IPS-NIHi7 (cell line): ENCODE measurements around the gene SOX1.

Source experiments
- DNase-seq: peaks from one replicate; pipeline ENCODE4 v3.0.0; 2012; ENCODE audit warnings: mixed read lengths; ENCODE audit errors: extremely low spot score

SOX1 gene

DNA sequence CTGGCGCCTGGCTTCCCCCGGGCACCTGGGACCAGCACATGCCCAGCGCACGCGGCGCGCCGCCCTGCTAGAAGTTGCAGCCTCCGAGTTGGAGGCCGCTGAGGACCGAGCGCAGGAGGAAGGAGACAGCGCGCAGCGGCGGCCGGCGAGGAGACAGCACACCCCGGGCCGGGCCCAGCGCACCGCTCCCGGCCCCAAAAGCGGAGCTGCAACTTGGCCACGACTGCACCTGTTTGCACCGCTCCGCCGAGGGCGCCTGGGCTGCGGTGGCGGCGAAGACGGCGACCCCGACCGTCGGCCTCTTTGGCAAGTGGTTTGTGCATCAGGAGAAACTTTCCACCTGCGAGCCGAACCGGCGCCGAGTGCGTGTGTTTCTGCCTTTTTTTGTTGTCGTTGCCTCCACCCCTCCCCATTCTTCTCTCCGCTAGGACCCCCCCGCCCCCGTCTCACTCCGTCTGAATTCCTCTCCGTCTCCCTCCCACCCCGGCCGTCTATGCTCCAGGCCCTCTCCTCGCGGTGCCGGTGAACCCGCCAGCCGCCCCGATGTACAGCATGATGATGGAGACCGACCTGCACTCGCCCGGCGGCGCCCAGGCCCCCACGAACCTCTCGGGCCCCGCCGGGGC is at the start of gene SOX1:
SOX1 (plus strand) TSS at position 34 of the 626 bp plus-strand sequence; CDS start at position 544, 510 bp downstream.
- no peak for DNase-seq

DNA sequence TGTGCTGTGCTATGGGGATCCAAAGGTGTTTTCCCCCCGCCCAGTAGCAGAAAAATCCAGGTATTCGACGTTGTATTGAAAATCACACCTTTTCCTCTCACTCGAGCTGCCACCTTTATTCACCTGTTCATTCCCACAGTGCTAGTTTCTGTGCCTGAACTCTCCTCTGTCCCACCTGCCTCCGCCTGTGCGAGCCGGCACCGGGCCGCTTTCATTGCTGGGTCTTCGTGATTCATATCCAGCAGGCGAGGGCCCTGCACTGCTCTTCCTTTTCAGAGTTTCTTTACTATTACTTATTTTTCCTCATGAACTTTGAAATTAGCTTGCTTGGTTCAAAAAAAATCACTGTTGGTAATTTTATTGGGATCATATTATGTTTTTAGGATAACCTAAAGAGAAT is 42.4 kb upstream of the SOX1 start:
- no peak for DNase-seq

DNA sequence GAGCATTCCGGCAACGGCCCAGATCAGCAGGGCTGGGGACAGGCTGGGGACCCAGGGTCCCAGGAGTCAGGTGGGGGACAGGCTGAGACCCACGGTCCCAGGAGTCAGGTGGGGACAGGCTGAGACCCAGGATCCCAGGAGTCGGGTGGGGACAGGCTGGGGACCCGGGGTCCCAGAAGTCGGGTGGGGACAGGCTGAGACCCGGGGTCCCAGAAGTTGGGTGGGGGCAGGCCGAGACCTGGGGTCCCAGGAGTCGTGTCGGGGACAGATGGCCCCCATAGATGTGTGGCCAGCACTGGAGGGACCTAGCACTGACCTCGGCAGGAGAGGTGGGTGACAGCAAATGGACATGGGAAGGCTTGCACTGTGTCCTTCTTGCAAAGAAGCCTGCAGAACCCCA is 39.7 kb upstream of the SOX1 start:
- no peak for DNase-seq

DNA sequence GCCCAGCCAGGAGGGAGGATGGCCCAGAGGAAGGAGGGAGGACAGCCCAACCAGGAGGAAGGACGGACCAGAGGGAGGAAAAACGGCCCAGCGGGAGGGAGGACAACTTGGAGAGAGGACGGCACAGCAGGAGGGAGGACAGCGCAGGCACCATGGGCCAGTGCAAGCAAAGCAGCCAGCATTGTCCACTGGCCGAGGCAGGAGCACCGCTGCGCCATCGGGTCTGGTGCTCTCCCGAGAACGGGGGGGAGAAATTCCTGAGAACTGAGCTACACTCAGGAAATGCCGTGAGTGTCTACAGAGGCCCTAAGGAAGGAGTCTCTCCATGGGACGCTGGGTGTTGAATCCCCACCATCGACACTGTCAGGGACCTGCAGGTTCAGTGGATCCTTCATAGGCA is 38.5 kb upstream of the SOX1 start:
- no peak for DNase-seq

DNA sequence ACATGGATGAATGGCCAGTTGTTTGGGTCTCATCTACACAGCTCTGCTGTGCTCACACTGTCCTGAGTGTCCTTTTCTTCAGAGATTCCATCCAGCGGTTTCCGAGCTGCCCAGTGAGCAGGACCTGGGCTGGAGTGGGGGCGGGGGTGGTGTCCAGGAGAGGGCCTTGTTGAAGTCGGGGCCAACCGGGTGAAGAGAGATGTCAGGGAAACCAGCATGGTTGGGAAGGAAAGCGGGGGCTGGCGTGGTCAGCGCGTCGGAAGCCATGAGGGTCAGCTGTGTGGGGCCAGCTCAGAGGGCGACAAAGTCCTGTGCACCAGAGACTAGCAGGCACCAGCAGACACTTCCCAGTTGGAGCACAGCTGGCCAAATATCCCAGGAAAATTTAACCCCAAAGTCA is 37.8 kb upstream of the SOX1 start:
- no peak for DNase-seq

DNA sequence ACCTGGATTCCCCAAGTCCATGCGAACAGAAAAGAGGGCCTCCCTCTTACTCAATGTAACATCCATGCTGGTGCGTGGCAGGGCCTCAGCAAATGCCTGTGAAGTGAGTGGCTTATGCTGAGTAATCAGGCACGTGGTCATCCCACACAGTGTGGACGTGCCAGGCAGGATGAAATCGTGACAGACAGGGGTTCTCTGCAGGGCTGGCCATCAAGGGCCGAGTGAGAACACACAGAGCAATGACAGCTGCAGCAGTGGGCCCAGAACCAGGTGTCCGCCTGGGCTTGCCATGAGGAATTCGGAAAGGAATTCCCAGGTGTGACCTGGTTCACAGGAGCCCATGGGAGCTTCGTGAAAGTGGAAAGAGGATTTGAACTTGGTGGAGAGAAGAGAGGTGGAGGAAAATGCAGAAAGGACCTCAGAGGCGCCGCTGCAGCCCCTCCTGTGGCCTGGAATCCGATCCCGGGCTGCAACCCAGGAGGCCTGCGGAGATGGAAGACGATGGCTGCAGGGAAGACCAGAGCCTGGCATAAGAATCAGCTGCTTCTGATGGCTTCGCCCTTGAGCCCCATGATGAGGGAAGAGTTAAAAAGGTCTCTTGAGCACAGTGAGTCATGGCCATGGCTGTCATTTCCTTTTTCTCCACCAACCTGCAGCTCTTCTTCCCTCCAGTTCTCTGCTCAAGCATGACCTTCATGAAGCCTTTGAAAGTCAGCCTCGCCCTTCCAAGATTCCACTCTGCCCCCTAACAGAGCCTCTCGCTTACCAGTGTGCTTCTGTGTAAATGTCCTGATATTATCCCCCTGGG is 34.6 kb upstream of the SOX1 start:
- DNase-seq: no peak

DNA sequence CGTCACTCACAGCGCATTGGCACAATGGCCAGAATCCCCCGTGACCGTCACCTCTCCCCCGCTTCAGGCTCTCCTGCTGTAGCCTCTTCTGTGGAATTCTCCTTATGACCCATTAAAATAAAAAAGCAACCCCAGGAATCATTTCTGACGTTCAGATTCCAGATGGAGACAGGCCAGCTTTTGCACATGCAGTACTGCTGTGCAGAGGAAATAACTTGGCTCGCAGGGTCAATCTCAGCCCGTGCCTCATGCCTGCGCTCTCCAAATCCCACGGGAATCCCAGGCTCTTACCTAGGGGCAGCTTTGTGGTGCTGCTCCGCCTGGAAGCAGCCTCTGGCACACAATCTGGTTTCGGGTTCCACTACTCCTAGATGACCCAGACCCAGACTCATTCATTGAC is 32.7 kb upstream of the SOX1 start:
- no peak for DNase-seq

DNA sequence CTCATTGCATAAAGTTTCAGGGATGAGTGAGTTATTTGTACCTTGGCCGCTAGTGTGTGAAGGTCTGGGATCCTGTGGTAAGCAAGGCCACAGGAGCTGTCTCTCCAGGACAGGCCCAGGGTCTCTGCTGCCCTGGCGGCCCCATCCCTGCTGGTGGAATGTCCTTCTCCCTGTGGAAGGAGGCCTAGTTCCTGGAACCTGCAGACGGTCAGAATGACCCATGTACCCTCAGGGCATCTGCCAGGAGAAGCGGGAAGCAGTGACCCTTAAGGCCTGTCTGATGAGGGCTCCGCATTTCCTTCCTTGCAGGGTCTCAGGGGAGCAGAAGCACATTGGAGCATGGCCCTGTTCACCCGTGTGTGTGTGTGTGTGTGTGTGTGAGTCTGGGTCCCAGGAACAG is 32.1 kb upstream of the SOX1 start:
- DNase-seq: no peak

DNA sequence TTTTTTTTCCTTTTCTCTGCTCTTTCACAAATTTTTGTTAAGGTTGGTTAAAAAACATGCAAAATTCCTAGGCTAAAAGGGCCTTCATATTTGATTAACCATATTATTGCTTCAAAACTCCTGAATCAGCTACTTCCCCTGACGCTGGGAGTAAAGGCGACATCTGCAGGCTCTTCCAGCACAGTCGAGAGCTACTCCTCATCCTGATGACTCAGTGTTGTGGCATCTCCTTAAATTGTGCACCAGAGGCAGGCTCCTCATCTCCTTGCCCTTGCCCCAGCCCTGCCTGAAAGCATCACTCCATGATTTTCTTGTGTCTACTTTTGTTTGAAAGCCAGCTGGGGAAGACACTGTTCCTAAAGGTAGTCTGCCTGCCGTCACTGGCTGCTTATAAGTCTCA is 24.5 kb upstream of the SOX1 start:
- peak; percentile 60 for DNase-seq

DNA sequence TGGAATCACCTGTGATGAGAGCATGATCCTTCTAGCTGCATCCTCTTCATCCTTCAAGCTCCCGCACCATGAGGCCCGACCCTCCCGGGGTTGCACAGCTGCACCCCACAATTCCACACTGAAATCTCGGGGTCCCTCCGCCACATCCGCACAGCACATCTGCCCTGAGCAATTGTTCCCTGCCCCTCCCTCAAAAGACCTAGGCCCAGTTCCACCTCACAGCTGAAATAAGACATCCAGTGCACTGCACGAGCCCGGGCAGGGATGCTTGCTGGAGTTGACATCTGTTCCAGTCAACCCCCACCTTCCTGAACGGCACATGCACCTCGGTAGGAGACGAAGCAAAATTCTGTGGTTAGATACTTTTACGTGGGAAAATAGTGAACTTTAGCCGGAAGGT is 14.7 kb upstream of the SOX1 start:
- no peak for DNase-seq

DNA sequence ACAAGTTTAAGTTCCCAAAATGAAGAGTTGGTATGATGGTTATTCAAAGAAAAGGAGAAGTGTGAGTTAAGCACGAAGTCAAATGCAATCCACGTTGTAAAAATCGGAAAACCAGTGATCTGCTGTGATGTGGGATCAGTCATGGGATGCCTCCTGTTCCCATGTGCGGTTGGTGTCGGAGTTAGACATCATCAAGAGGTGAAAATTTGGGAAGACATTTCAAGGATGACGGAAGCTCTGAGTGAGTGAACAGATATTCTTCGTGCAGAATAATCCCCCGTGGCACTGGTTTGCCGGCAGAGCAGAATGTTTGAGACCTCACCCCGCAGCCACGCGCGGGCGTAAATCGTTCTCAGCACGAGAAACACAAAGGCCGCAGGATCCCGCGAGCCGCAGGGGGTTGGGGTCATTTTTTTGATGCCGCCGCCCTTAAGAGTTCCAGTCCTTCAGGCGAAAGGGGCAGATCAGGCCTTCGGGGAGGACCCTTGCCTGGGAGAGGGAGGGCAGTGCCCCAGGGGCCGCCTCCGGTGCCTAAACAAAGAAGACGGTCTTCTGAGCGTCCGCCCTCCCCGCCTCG is 13.7 kb upstream of the SOX1 start:
- DNase-seq: peak; percentile 70

DNA sequence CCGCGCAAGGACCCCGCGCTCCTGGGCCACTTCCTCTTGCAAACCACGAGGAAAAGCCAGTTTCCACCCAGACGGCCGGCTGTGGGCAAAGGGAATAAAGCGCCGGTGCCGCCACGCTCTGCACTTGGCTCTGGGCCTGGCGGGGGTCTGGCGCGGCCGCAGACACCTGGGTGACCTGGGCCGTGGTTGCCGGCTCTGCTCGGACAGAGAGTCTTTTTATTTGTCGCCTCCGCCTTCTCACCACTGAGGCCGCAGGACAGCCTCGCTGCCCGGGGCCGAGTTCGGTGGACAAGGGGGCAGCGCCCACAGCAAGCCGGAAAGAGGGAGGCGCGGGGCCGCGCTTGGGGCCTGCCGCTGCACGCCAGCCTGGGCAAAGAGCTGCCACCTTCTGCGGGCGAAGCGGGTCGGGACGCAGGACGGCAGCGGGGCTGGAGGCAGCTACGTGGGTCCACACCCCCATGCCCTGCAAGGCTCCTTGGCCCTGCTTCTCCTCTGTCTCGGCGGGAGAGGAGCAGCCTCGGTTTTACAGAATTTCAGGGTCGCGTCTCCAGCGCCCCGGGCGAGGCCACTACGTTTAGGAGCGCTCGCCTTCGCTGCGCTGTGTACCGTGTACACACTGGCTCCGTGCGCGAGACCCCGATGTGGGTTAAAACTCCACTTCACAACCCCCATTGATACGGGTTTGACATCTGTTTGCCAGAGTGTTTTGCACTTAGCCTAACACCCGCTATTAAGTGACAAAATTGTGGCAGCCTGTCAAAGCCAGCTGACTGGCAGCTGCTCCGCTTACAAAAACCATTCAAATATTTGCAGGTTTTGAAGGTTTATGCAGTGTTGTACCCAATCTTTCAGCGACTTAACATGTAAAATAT is 13.0 kb upstream of the SOX1 start:
- no peak for DNase-seq

DNA sequence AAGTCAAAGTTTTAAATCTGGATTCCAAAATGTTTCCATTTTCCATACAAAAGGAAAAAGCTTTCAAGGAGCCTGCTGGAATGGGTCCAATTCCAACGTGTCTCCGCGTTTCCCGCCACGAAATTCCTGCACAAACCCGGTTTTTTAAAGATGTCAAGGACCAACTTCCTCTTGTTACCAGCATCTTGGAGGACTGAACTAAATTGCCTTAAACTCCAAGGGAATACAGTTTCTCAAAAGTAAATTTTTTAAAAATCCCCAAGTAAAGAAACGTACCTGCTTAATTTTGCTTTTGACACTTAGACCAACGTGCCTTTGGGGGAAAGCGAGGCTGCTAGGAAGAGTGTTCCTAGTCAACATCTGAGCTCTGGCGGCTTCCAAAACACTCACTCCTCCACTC is 12.3 kb upstream of the SOX1 start:
- no peak for DNase-seq

DNA sequence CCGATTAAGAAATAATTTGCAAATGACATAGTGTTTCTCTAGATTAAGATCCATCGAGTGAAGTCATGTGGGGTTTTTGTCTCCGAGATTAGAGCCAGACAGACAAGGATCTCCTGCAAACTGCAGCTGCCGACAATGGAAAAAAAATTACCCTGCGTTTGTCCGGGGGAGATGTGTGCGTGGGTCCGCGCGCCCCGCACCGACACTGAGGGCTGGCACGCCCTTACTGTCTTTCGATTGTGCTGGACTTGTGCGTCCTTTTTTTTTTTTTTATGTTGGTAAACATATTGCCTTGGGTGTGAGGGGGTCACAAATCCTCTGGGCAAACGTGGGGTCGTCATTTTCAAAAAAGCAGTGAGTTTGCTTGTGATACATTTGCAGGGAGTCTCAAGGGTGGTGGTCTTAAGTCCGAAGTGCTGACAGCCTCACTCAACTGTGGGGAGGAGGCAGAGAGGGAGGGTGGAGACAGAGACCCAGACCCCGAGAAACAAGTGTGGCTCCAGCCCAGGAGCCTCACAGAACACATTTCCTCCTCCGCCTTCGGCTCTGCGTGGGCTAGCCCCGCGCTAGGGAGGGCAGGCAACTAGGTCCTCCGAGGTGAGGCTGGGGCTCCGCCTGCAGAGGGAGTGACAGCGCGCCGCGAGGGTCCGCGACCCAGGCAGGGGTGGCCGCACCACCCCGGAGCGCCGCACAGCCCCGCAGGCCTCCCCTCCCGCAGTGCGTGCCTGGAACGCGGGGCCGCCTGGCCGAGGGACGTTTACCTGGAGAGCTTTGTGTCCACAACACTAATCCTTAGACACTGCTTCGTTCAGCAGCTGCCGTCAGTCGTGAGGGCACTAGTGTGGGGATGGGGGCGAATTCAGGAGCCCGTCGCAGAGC is 11.7 kb upstream of the SOX1 start:
- no peak for DNase-seq

DNA sequence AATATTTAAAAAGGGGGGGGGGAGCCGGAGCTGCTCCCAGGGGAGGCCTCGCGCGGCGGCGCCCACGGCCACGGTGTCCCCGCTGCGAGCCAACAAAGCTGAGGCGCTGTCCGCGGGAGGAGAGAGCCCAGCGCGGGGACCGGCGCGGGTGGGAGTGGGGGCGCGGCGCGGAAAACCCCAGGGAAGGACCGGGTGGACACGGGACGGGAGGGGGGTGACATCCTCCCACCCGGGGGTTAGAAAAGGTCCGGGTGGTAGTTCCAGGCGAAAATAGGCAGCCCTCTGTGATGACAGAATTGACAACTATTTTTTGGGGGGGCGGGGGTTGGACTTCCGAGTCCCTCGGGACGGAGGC is 11.1 kb upstream of the SOX1 start:
- DNase-seq: no peak

DNA sequence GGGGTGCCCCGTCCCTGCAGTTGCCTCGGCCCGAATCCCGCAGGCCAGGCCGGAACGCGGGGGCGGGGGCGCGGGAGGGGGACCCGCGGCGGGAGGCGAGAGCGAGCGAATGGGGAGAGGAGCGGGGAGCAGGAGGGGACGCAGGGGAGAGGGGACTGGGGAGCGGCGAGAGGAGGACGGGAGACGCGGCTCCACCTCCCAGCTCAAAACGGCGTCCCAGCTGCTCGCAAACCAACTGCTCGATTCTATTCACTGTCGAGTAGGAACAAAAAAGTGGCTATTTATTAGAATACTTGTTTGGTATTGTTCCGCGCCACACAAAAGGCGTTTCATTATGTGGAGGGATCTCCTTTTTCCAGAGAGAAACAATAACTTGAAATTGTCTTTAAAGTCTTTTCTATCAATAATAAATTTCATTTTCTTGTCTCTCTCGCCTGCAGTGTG is 10.6 kb upstream of the SOX1 start:
- peak; percentile 80 for DNase-seq

DNA sequence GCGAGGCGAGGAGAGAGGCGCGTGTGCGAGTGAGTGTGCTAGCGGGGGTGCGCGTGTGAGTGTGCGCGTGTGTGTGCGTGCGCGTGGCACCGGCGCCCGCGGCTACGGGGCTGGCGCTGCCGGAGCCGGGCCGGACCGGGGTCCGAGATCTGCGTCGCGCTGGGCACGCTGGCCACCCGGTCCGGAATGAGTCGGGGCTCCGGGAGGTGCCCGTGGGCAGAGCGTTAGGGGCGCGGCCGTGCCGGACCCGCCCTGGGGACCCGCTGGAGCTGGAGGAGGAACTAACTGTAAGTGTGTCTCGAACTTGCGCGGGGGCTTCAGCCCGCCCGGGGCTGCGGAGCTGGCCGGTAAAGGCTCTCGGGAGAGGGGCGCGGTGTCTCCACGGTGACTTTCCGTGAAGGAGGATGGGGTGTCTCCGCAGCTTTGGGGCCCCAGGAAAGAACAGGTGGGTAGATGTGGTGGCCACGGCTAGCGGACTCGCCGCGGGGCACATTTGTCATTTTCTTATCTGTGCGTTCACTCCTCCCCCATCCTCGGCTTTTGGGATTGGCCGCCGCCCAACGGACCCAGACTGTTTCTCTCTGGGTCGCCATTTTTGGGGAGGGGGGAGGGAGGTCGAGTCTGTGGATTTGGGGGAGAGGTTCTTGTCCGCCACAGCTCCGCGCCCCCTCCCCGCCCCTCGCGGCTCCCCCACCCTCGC is 10.1 kb upstream of the SOX1 start:
- DNase-seq: no peak

DNA sequence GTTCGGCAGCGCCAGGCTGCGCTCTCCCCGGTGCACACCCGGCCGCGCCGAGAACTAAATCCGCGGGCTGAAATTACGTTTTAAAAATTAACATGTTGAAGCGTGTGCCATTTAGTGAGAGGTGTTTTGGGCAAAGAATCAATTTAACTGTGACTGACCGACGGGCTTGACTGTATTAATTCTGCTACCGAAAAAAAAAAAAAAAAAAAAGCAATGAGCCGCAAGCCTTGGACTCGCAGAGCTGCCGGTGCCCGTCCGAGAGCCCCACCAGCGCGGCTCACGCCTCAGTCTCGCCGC is 9.6 kb upstream of the SOX1 start:
- DNase-seq: no peak

DNA sequence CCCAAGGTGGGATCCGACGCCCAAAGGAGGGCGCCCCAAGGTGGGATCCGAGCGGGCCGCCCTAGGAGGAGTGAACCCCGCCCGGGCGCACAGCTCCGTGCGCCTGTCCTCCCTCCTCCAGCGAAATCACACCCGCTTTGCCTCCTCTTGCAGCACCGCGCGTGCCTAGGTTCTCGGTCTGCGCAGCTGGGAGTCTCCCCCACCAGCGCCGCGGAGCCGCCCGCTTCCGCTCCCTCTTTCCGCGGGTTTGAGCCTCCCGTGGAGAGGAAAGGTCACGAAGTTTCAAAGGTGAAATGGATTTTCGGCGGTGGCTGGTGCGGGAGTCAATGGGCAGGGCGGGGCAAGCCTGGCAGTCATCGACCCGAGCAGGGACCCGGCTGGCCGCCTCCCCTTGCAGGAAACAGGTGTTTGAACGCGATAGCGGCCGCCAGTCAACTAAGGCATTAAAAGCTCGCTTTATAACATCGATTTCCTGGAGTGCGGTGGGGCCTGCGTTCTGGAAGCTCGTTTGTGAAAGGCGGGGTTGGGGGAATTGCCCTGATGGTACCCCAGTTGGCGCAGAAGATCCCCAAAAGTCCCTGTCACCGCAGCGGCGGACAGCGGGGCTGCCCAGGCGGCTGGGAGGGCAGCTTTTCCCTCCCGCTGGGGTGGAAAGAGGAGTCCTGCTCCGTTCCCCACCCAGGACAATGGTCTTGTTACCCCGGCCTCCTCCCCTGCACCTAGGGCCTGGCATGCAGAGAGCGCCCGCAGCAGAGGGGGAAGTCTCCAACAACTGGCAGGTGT is 9.0 kb upstream of the SOX1 start:
- DNase-seq: no peak

DNA sequence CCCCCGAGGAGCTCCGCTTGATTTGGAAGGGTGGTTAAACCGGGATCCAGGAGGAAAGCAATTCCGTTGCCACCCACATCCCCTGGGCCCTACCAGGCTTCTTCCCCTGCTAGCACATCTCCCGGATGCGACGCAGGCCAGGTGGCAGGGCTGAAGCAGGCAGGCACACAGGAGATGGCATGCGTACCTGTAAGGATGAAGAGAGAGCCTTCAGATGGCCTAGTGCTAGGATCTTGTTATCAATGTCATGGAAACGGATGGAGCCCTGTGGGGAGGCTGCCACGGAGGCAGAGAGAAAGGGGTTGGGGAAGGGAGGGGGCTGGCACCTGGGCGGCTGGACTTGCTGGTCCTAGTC is 8.5 kb upstream of the SOX1 start:
- no peak for DNase-seq
